ENCODE data around the gene UFSP1. TPM values are rescaled to one million over a fixed set of nuclear protein-coding genes. Genes with fewer than 3 reads are reported as not detected.

Gene UFSP1
- total RNA-seq, 1 donor from 2014 or later, result 2.9 TPM

- Mint-ChIP-seq H3K4me1 (ENCODE audit: unreplicated experiment) (no peaks in the 10 kb centered on the region), H3K27me3 (ENCODE audit: unreplicated experiment) (peaks cover 14% of the 10 kb centered on the region), H3K36me3 (ENCODE audit: unreplicated experiment) (no peaks in the 10 kb centered on the region), H3K9me3 (ENCODE audit: unreplicated experiment) (peaks cover 5% of the 10 kb centered on the region), H3K27ac (ENCODE audit: unreplicated experiment) (no peak overlapping the region), H3K4me3 (ENCODE audit: unreplicated experiment) (no peak overlapping the region)
- DNase-seq (ENCODE audit: extremely low spot score, unreplicated experiment), result no peak
- TF ChIP-seq, protein P1, sequence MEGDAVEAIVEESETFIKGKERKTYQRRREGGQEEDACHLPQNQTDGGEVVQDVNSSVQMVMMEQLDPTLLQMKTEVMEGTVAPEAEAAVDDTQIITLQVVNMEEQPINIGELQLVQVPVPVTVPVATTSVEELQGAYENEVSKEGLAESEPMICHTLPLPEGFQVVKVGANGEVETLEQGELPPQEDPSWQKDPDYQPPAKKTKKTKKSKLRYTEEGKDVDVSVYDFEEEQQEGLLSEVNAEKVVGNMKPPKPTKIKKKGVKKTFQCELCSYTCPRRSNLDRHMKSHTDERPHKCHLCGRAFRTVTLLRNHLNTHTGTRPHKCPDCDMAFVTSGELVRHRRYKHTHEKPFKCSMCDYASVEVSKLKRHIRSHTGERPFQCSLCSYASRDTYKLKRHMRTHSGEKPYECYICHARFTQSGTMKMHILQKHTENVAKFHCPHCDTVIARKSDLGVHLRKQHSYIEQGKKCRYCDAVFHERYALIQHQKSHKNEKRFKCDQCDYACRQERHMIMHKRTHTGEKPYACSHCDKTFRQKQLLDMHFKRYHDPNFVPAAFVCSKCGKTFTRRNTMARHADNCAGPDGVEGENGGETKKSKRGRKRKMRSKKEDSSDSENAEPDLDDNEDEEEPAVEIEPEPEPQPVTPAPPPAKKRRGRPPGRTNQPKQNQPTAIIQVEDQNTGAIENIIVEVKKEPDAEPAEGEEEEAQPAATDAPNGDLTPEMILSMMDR (IDR thresholded peaks at IDR 0.05), result no peak
Measured at GRCh38 chr7:100908512-100908911, 19.0 kb upstream of the UFSP1 start.

GRCh38 chr7:100902638-100903037, 13.1 kb upstream of the UFSP1 start:
- H3K36me3 Mint-ChIP-seq (ENCODE audit: unreplicated experiment), result no peaks in the 10 kb centered on the region
- TF ChIP-seq, protein P1 (IDR thresholded peaks at IDR 0.05), result no peak
- DNase-seq (ENCODE audit: extremely low spot score, unreplicated experiment), result no peak
- peaks cover 24% of the 10 kb centered on the region for H3K27me3 Mint-ChIP-seq (ENCODE audit: unreplicated experiment)
- H3K4me1 Mint-ChIP-seq (ENCODE audit: unreplicated experiment), result no peaks in the 10 kb centered on the region
- no peak overlapping the region for H3K27ac Mint-ChIP-seq (ENCODE audit: unreplicated experiment)
- no peak overlapping the region for H3K4me3 Mint-ChIP-seq (ENCODE audit: unreplicated experiment)
- H3K9me3 Mint-ChIP-seq (ENCODE audit: unreplicated experiment), result no peaks in the 10 kb centered on the region

- no peaks in the 10 kb centered on the region for H3K36me3 Mint-ChIP-seq (ENCODE audit: unreplicated experiment)
- DNase-seq (ENCODE audit: extremely low spot score, unreplicated experiment), result no peak
- no peaks in the 10 kb centered on the region for H3K9me3 Mint-ChIP-seq (ENCODE audit: unreplicated experiment)
- H3K27ac Mint-ChIP-seq (ENCODE audit: unreplicated experiment), result no peak overlapping the region
- TF ChIP-seq, protein P1 (IDR thresholded peaks at IDR 0.05), result no peak
- no peak overlapping the region for H3K4me3 Mint-ChIP-seq (ENCODE audit: unreplicated experiment)
- peaks cover 27% of the 10 kb centered on the region for H3K27me3 Mint-ChIP-seq (ENCODE audit: unreplicated experiment)
- peaks cover 3% of the 10 kb centered on the region for H3K4me1 Mint-ChIP-seq (ENCODE audit: unreplicated experiment)
Measured at GRCh38 chr7:100901921-100902332, 12.4 kb upstream of the UFSP1 start.

DNA sequence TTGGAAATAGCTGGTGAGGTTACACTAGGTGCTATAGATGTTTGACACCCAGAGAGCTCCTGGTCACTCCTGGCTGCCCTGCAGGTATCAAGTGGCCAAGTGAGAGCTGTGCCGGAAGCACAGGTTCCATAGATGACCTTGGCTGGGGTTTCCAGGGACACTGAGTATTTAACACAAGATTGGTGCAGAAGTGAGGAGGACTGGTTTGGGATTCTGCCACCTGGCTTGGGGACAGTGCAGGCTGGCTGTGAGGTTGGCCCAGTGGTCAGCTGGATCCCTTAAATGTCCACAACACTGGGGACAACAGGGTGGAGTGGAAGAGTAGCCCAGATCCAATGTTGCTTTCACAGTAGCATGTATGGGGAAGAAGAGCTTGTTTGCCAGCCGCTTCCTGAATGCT, 11.5 kb upstream of the UFSP1 start:
- no peaks in the 10 kb centered on the region for H3K36me3 Mint-ChIP-seq (ENCODE audit: unreplicated experiment)
- no peak overlapping the region for H3K27ac Mint-ChIP-seq (ENCODE audit: unreplicated experiment)
- peaks cover 8% of the 10 kb centered on the region for H3K4me1 Mint-ChIP-seq (ENCODE audit: unreplicated experiment)
- H3K9me3 Mint-ChIP-seq (ENCODE audit: unreplicated experiment), result no peaks in the 10 kb centered on the region
- peaks cover 33% of the 10 kb centered on the region for H3K27me3 Mint-ChIP-seq (ENCODE audit: unreplicated experiment)
- no peak for DNase-seq (ENCODE audit: extremely low spot score, unreplicated experiment)
- no peak overlapping the region for H3K4me3 Mint-ChIP-seq (ENCODE audit: unreplicated experiment)
- TF ChIP-seq, protein P1 (IDR thresholded peaks at IDR 0.05), result no peak

- no peaks in the 10 kb centered on the region for H3K9me3 Mint-ChIP-seq (ENCODE audit: unreplicated experiment)
- no peak overlapping the region for H3K4me3 Mint-ChIP-seq (ENCODE audit: unreplicated experiment)
- TF ChIP-seq, protein P1 (IDR thresholded peaks at IDR 0.05), result no peak
- H3K36me3 Mint-ChIP-seq (ENCODE audit: unreplicated experiment), result no peaks in the 10 kb centered on the region
- peaks cover 34% of the 10 kb centered on the region for H3K27me3 Mint-ChIP-seq (ENCODE audit: unreplicated experiment)
- DNase-seq (ENCODE audit: extremely low spot score, unreplicated experiment), result no peak
- no peak overlapping the region for H3K27ac Mint-ChIP-seq (ENCODE audit: unreplicated experiment)
- peaks cover 11% of the 10 kb centered on the region for H3K4me1 Mint-ChIP-seq (ENCODE audit: unreplicated experiment)
Measured at GRCh38 chr7:100899432-100899831, 9.9 kb upstream of the UFSP1 start.

All from osteocyte (in vitro differentiated cells).